Body of pancreas (tissue), 4 donors: ENCODE data around the gene ABCC6. TPM values are rescaled to one million over a fixed set of nuclear protein-coding genes. Genes with fewer than 3 reads are reported as not detected.

Experiments used
- ATAC-seq: fragments of 150-250 bp; one replicate; pipeline ENCODE4 v1.9.1; 2016
- DNase-seq, 4 donors: peaks; one replicate each; pipeline ENCODE4 v3.0.0-alpha.2; 2019
- H3K27ac ChIP-seq, 4 donors: fragments of 200-600 bp; sonication (generic); 1 replicate in 3 of 4; 2 replicates in 1 of 4; pipeline versions ENCODE4 v1.5.1 to v1.6.1; 2016 to 2019; ENCODE audit warnings: mild to moderate bottlenecking in 1 of 4, mixed read lengths in 1 of 4, moderate library complexity in 1 of 4
- H3K27me3 ChIP-seq, 2 donors: fragments of 200-600 bp; sonication (generic); one replicate each; pipeline ENCODE4 v1.6.0; 2016; ENCODE audit warnings: mild to moderate bottlenecking in 1 of 2
- H3K36me3 ChIP-seq, 2 donors: fragments of 200-600 bp; sonication (generic); replicated peaks in 1 of 2; 2 replicates each; pipeline ENCODE4 v1.5.1; 2016; ENCODE audit warnings: low read depth in 2 of 2; ENCODE audit not compliant: insufficient read depth in 1 of 2
- H3K4me1 ChIP-seq: fragments of 200-600 bp; sonication (generic); one replicate; pipeline ENCODE4 v1.6.0; 2016
- H3K4me3 ChIP-seq, 2 donors: fragments of 200-600 bp; sonication (generic); 1 replicate in 1 of 2; 2 replicates in 1 of 2; pipeline ENCODE4 v1.5.1; 2016 to 2019
- H3K9me3 ChIP-seq, 3 donors: fragments of 200-600 bp; sonication (generic); 1 replicate in 2 of 3; 2 replicates in 1 of 3; pipeline ENCODE4 v1.5.1; 2016
- POLR2A ChIP-seq, 3 donors: fragments of 450-650 bp; IDR thresholded peaks; one replicate each; pipeline ENCODE4 v1.6.1; 2016; ENCODE audit warnings: antibody characterized with exemption in 3 of 3, mild to moderate bottlenecking in 2 of 3
- WGBS, 2 donors: methylation state at CpG; one replicate each; pipeline ENCODE4 v1.1.5; 2017; 5-methylcytosine and 5-hydroxymethylcytosine counted together
- intact Hi-C: fragments of 100-400 bp; cut with DNase I; formaldehyde crosslinking; loops from one replicate; pipeline ENCODE4 v1.15.1; 2023
- total RNA-seq, 2 donors: library from RNA; depleted of rRNA; stranded (reverse); fragments of >200 nt; gene quantifications; one replicate each; pipeline ENCODE4 v1.1.0, GENCODE V29; 2016
- TF ChIP-seq, protein P1 (sequence below), 7 experiments: fragments of 450-650 bp in 4 of 7; fragments of 200-600 bp in 3 of 7; sonication (generic) in 3 of 7; IDR thresholded peaks; one replicate each; pipeline ENCODE4 v1.5.1; 2016 to 2019; ENCODE audit warnings: antibody characterized with exemption in 7 of 7

ABCC6 gene
- total RNA-seq, 2 donors from 2014 or later, result 19.4 to 45.1 TPM

DNA sequence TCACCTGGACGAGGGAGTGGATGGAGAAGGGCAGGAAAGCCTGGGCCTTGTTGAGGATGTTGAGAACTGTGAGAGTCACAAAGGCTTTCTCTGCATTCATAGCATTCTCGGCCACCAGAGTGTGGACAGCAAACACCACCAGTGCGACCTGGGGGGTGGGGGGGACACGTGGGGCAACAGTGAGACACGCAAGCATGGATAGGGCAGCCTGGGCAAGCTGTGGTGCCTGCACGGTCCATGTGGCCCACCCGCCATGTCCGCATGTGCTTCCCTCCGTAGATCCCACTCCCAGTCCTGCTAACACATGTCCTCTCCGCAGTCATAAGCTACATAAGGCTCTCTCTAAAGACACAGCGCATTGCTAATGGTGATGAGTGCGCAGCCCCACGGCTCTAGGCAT, 34.5 kb downstream of the ABCC6 start:
- Histone ChIP-seq H3K36me3 (no peaks in the 10 kb centered on the region), H3K4me1 (no peaks in the 10 kb centered on the region), H3K9me3 (no peaks in the 10 kb centered on the region), H3K4me3 (no peak overlapping the region), H3K27ac (no peak overlapping the region), H3K27me3 (no peaks in the 10 kb centered on the region)
- TF ChIP-seq POLR2A (IDR thresholded peaks at IDR 0.05), result no peak
- TF ChIP-seq, protein P1, sequence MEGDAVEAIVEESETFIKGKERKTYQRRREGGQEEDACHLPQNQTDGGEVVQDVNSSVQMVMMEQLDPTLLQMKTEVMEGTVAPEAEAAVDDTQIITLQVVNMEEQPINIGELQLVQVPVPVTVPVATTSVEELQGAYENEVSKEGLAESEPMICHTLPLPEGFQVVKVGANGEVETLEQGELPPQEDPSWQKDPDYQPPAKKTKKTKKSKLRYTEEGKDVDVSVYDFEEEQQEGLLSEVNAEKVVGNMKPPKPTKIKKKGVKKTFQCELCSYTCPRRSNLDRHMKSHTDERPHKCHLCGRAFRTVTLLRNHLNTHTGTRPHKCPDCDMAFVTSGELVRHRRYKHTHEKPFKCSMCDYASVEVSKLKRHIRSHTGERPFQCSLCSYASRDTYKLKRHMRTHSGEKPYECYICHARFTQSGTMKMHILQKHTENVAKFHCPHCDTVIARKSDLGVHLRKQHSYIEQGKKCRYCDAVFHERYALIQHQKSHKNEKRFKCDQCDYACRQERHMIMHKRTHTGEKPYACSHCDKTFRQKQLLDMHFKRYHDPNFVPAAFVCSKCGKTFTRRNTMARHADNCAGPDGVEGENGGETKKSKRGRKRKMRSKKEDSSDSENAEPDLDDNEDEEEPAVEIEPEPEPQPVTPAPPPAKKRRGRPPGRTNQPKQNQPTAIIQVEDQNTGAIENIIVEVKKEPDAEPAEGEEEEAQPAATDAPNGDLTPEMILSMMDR (IDR thresholded peaks at IDR 0.05), result no peak
- no peak for DNase-seq
- WGBS, 2 donors, result 82 to 90% methylated on average over 11 to 13 of the region's 13 CpGs
- intact Hi-C loops, result no loop called here
- no peak for ATAC-seq

DNA sequence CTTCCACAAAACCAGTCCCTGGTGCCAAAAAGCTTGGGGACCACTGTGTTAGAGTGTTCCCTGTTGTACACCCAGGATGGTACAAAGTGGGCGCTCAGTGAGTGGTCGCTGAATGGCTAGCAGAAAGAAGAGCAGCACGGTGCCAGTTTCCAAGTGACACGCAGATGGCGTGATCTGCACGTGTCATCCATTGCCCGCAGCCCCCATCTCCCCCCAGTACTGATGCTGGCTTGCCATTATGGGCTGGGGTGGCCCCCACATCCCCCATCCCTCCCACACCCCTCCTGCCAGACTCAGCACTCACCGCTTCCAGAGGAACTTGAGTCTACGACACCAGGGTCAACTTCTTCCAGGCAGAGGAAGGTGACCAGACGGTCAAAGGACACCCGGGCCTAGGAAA, 36.5 kb downstream of the ABCC6 start:
- Histone ChIP-seq H3K36me3 (no peaks in the 10 kb centered on the region), H3K27ac (no peak overlapping the region), H3K27me3 (no peaks in the 10 kb centered on the region), H3K9me3 (no peaks in the 10 kb centered on the region), H3K4me1 (no peaks in the 10 kb centered on the region), H3K4me3 (no peak overlapping the region)
- intact Hi-C loops, result no loop called here
- WGBS, 2 donors, result 89 to 95% methylated on average over 6 to 11 of the region's 11 CpGs
- no peak for ATAC-seq
- TF ChIP-seq, protein P1 (IDR thresholded peaks at IDR 0.05), result no peak
- TF ChIP-seq POLR2A (IDR thresholded peaks at IDR 0.05), result no peak
- DNase-seq, result no peak

DNA sequence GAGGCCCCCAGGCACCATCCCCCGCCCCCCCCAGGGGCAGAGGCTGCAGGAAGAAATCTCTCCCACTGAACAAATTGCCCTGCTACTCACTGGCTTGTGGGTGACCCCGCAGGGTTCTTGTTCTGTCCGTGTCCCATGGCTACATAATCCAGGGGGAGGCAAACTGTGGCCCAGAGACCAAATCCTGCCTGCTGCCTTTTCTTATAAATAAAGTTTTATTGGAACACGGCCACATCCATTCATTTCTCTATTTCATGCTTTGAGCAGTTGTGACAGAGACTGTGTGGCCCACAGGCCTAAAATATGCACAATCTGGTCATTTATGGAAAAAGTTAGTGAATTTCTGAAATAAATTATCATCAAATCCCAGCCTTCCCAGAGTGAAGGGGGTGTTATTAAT, 38.2 kb downstream of the ABCC6 start:
- ATAC-seq (no peak), DNase-seq (no peak)
- Histone ChIP-seq H3K4me3 (no peak overlapping the region), H3K9me3 (no peaks in the 10 kb centered on the region), H3K4me1 (no peaks in the 10 kb centered on the region), H3K27ac (no peak overlapping the region), H3K27me3 (no peaks in the 10 kb centered on the region), H3K36me3 (no peaks in the 10 kb centered on the region)
- no peak for TF ChIP-seq POLR2A (IDR thresholded peaks at IDR 0.05)
- TF ChIP-seq, protein P1 (IDR thresholded peaks at IDR 0.05), result no peak
- intact Hi-C loops, result no loop called here
- 70 to 73% methylated on average over 4 of the region's 4 CpGs for WGBS, 2 donors

DNA sequence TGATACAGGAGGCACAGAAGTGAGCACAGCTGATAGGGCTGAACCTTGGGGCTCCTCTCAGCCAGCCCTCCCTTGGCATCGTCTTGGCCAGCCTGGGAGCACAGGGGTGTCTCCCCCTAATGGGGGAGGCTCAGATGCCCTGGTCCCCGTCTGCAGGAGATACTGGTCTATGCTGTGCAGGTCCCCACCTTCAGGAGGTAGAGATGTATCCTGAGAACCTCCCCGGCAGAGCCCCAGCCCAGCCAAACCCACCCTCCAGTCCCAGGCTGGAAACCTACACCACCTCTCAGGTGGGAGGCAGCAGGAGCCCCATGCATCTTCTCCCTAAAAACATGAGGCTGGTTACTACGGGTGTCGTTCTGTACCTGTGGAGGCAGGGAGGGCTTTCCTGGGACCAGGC, 38.7 kb downstream of the ABCC6 start:
- Histone ChIP-seq H3K9me3 (no peaks in the 10 kb centered on the region), H3K36me3 (no peaks in the 10 kb centered on the region), H3K4me3 (no peak overlapping the region), H3K27me3 (no peaks in the 10 kb centered on the region), H3K27ac (no peak overlapping the region), H3K4me1 (no peaks in the 10 kb centered on the region)
- intact Hi-C loops, result no loop called here
- TF ChIP-seq, protein P1 (IDR thresholded peaks at IDR 0.05), result no peak
- no peak for TF ChIP-seq POLR2A (IDR thresholded peaks at IDR 0.05)
- WGBS, 2 donors, result 86 to 100% methylated on average over 2 to 3 of the region's 5 CpGs
- no peak for ATAC-seq
- no peak for DNase-seq

DNA sequence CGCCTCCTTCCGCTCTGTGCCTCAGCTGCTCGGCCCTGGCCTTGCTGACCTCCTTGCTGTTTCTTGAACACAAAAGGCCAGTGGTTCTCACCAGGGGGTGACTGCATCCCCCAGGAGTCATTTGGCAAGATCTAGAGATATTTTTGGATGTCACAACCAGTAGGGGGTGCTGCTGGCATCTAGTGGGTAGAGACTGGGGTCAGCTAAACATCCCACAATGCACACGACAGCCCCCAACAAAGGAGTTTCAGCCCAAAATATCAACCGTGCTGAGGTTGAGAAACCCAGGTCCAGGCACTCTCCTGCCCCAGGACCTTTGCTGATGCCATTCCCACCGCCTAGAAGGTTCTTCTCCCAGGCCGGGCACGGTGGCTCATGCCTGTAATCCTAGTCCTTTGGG, 39.7 kb downstream of the ABCC6 start:
- H3K36me3 ChIP-seq, result no peaks in the 10 kb centered on the region
- ATAC-seq (no peak), DNase-seq (no peak)
- intact Hi-C loops, result no loop called here
- TF ChIP-seq, protein P1 (IDR thresholded peaks at IDR 0.05), result no peak
- TF ChIP-seq POLR2A (IDR thresholded peaks at IDR 0.05), result no peak
- H3K4me3 ChIP-seq, result no peak overlapping the region
- H3K27me3 ChIP-seq, result no peaks in the 10 kb centered on the region
- 79 to 88% methylated on average over 7 to 8 of the region's 8 CpGs for WGBS, 2 donors
- no peaks in the 10 kb centered on the region for H3K9me3 ChIP-seq
- no peak overlapping the region for H3K27ac ChIP-seq
- H3K4me1 ChIP-seq, result no peaks in the 10 kb centered on the region
